Dermis microvascular lymphatic vessel endothelial cell (primary cell): ENCODE measurements around the gene GLRX5. TPM values are rescaled to one million over a fixed set of nuclear protein-coding genes. Genes with fewer than 3 reads are reported as not detected.

Experiments used
- total RNA-seq: library from RNA; depleted of rRNA; stranded (reverse); fragments of >200 nt; gene quantifications from 2 replicates; pipeline ENCODE4 v1.2.1, GENCODE V29; 2014

Gene GLRX5
- total RNA-seq, 1 donor from 2014 or later = 41.7 TPM

Other genes starting within 250 kb of the GLRX5 start
- 0.26 and 0.63 TPM in 2 replicates for gene CLMN, start 215.1 kb upstream of the GLRX5 start, total RNA-seq
- gene SYNE3, start 18.4 kb upstream of the GLRX5 start, total RNA-seq = 9.7 and 17.1 TPM in 2 replicates
- gene TCL1B, start 151.4 kb downstream of the GLRX5 start, total RNA-seq = not detected in 2 replicates
- not detected in 2 replicates for gene TCL1A, start 179.1 kb downstream of the GLRX5 start, total RNA-seq